Medulla oblongata (tissue), 1 donor: ENCODE data around the gene IL36G.

Source experiments
- DNase-seq: peaks from one replicate; pipeline ENCODE4 v3.0.0-alpha.2; 2015; ENCODE audit errors: extremely low spot score

Gene IL36G

DNA sequence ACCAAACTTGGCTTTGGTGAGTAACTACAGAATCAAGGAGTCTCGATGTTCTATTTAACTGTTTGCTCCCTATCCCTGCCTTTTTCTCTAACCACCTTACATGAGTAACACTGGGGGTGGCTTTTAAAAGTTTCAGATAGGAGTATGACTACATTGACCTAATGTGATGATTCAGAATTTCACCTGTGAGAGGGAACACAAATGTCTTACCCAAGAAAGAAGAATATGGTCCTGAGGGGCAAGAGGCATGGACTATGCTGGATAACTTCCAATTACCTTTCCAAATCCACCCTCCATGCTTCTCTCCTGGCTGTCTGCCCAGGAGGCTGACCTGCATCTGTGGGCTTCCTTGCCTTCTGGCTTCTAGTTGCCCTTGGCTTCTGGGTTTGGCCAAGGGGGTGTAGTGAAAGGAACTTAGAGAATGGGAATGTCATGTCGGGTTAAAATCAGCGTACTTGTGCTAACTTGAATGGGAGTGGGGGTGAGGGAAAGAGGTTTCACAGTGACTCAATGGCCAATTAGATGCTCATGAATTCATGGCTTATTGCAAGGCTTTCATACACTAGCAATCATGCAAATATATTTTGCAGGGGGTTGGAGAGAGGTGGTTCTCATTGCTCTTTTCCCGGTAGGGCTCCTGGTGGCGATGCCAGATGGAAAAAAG is 5.3 kb upstream of the IL36G start:
- DNase-seq = no peak

DNA sequence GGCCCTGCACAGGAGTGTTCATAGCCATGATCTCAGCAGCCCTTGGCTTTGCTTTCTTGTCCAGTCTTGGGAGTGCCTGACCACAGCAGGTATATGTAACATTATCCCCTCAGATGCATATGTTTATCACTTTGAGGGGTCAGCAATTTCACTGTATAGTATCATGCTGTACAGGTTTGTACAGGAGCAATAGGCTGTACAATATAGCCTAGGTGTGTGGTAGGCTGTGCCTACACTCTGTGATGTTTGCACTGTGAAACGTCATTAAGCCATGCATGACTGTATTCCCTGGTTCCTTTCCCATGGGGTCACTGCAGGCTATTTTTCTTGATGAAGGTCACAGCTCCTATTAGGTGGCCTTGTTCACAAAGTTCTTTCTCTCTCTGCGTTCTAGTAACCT is 4.7 kb upstream of the IL36G start:
- DNase-seq = no peak

DNA sequence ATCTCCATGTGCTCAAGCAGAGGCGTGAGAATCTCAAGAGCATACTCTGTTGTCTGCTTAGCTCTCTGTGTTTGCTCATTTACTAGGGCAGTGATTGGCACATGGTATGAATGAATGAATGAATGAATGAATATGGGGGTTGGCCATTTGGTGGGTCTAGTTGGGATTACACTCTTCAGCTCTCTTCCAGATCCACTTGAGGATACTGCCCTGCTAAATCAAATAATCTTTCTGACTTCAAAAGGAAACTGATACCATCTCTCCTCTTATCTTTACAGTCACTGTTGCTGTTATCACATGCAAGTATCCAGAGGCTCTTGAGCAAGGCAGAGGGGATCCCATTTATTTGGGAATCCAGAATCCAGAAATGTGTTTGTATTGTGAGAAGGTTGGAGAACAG is 1.9 kb downstream of the IL36G start:
- DNase-seq = no peak

DNA sequence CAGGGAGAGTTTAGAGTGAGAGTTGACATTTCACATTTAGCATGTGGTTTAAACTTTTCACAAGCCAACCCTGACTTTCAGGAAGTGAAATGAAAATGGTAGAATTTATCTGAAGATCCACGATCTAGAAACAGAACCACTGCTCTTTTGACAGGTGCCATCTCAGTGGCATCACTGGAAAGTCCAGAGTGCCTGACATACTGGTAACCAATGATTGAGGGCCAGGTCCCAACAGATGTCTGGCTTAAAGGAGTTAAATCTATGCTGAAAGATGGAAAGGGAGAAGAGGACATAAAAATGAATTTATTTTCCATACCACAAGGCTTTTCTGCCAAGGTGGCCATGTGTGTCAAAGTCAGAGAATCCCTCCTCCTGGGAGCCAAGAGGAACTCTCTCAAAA is 2.7 kb downstream of the IL36G start:
- no peak for DNase-seq

DNA sequence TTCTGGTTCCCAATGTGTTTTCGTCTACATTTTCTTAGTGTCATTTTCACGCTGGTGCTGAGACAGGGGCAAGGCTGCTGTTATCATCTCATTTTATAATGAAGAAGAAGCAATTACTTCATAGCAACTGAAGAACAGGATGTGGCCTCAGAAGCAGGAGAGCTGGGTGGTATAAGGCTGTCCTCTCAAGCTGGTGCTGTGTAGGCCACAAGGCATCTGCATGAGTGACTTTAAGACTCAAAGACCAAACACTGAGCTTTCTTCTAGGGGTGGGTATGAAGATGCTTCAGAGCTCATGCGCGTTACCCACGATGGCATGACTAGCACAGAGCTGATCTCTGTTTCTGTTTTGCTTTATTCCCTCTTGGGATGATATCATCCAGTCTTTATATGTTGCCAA is 7.3 kb downstream of the IL36G start:
- no peak for DNase-seq

DNA sequence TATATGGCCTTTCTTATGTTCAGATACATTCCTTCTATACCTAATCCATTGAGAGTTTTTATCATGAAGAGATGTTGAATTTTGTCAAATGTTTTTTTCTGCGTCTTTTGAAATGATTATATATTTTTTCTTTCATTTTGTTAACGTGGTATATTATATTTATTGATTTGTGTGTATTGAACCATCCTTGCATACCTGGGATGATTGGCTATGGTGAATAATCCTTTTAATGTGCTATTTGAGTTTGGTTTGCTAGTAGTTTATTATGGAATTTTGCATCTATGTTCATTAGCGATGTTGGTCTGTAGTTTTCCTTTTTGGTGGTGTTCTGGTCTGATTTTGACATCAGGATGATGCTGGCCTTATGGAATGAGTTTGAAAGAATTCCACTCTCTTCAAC is 11.8 kb downstream of the IL36G start:
- DNase-seq = no peak

DNA sequence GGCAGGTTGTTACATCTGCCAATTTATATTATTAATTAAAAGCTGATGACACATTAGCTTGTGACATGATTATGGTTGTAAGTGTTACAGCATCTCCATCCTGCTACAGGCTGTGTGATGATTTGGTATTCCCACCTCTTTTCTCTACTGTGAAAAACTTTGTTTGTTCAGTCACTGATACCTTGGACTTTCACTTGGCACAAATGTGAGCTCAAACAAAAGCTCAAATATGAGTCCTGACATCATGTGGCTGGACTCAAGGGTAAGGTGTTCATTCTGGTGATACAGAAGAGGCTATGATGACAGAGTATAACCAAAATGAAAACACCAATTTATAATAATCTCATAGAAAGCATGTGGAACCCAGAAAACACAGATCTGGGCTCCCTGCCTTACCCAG is 16.0 kb downstream of the IL36G start:
- DNase-seq = no peak

DNA sequence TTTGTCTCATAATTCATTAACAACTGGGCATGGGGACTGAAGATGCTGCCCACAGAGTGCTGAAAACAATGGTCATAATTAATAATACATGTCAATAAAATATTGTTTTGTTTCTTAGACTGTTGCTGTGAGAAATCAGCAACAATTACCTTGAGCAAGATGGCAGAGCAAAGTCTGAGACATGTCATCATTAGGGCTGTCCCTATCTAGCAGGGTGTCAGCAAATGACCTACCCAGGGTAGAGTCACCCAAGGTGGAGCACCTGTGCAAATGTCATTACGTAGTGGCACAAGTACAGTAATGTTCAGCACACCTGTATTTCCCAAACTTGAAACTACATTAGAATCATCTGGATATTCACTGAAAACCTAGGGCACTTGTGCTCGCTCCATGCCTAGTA is 16.8 kb downstream of the IL36G start:
- no peak for DNase-seq

DNA sequence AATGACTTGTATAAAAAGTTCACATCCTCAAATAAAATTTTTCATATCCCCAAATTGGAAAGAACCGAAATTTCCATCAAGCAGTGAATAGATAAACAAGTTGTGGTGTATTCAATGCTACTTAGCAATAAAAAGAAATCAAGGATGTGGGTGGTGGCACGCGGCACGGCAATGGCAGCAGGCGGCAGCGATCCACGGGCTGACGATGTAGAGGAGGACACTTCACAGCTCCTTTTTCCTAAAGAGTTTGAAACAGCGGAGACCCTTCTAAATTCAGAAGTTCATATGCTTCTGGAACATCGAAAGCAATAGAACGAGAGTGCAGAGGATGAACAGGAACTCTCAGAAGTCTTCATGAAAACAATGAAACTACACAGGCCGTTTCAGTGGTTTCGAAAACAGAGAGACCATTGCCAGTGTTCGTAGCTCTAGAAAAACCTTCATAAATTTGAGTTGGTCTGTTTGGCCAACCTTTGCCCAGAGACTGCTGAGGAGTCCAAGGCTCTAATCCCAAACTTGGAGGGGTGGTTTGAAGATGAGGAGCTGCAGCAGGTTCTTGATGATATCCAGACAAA is 17.6 kb downstream of the IL36G start:
- no peak for DNase-seq

DNA sequence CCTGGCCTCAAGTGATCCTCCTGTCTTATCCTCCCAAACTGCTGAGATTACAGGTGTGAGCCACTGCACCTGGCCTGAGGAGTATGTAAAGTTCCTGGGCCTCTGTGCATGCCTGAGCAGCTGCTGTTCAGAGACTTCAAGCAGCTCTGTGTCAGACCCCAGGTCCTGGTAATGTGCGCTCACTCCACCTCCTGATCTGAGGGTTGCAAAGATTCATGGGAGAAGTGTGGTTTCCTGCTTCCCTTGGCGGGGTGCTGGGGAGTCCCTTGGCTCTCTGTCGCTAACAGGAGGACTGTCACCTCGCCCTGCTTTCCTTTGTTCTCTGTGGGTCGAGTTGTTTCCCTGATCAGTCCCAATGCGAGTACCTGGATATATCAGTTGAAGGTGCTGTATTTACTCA is 18.8 kb downstream of the IL36G start:
- no peak for DNase-seq

DNA sequence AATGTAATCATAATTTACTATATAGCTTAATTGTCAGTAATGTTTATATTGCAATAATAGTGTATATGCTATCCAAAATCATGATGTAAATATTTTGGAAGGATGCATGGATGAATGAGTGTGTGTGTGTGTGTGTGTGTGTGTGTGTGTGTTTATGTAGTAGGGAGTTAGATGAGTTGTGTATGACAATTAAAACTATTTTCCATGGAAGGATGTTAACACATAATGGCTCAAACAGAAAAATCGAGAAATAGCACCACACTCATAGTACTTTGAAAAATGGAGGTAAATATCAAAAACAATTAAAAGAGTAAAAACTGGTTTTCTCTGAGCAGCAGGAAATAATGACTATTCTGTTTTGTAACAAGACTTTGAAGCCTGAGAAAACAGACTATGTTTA is 19.3 kb downstream of the IL36G start:
- no peak for DNase-seq

DNA sequence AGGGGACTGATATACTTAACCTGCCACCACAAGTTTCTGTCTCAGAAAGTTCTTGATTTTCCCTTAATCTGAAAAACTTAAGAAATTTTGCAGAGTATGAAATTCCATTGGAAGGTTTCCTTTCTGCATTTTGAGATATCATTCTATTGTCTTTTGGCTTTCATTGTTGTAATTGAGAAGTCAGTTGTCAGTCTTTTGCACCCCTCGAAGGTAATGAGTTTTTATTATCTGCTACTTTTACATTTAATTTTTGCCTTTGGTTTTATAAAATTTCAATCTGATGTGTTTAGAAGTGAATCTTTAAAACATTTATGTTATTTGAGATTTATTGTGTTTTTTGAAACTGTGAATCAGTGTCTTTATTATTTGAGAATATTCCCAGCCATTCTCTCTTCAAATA is 22.6 kb downstream of the IL36G start:
- no peak for DNase-seq

DNA sequence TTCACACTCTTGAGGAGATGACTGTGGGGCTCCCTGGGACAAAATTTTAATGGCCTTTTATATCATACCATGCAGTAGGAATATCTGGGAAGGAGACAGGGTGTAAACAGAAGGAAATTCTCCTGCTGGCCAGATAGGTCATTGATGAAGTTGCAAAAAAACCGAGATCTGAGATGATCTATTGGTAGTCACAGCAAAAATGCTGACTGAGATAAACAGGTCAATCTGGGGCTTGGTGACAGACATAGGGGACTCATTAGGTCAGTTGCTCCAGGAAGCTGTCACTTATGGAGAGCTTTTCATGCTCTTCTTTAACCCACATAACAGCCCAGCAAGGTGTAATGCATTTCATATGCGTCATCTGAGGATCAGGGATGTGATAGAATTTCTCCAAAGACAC is 24.9 kb downstream of the IL36G start:
- DNase-seq = no peak

DNA sequence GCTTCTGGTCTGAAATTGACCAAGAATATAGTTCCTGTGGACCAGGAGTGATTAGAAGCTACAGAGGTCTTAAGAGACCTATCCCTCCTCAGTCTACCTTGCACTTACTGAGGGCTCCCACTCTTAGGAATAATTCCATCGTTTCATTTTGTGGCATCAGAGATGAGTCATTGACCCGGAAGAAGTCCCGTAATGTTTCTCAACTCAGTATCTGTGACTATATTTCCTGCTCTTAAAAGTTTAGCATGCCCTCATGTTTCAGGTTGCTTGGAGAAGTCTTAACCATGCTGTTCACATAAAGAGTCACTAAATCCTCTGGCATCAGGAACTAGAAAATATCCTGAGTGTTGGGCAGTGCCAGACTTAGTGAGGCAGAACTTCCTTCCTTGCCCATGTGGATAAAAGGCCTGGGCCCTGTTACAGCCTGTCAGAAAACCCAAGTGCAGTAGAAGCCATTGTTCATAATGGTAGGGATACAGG is 27.3 kb downstream of the IL36G start, which contains the start of gene IL36A:
Gene IL36A, plus strand, starts transcription at position 430 of the 480 bp plus-strand sequence. CDS start 413 bp downstream, outside the sequence.
- DNase-seq = no peak

DNA sequence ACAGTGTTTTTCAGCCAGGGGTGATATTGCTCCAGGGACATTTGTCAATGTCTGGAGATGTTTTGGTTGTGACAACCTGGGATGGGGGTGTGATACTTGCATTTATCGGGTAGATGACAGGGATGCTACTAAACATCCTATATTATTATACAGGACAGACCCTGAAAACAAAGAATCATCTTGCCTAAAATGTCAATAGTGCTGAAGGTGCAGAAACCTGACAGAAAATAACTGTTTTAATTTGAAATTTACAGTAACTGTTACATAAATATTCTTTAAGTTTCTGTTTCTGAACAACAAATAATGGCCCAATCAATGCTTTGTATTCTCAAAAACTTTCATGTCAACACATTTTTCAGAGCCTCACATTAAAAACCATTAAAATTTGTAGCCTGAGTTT is 29.4 kb downstream of the IL36G start:
- DNase-seq = no peak

DNA sequence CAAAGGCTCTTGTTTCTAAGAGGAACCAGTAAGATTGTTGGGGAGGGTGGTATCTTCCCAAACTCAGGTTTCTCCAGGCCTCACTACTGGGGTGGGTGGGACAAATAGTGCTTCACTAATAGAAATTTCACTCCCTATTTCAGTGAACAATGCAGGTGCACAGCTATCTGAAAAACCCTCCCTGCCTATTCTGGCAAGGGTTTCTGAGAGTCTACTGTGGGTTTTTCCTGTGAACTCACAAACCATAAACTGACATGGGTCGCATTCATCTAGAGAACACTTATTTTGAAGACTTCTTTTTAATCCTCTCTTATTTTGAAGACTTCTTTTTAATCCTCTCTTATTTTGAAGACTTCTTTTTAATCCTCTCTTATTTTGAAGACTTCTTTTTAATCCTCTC is 31.8 kb downstream of the IL36G start:
- DNase-seq = no peak

DNA sequence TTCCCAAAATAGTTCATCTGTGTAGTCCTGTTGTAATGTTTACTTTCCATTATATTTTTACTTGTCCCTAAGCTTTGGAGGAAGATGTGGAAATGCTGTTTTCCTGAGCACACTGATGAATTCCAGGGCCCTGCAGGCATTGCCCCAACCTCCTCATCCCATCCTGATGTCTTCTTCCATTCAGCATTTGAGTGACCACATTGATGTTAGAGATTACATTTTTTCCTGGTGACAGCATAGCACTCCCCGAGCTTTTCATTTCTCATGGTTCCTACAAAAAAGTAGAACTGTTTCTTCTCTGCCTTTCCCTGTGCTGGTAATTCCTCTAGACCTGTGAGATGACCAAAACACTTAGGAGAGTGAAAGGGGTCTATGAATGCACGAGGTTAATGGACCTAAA is 32.3 kb downstream of the IL36G start:
- DNase-seq = no peak

DNA sequence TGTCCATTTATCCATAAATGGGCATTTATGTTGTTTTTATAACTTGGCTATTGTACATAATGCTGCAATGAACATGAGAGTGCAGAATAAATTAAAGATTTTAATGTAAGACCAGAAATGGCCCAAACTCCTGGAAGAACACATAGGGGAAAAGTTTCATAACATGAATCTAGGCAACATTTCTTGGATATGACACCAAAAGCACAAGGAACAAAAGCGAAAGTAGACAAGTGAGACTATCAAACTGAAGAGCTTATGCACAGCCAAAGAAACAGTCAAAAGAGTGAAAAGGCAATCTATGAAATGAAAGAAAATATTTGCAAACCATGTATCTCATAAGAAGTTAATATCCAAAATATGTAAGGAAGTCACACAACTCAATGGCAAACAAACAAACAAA is 33.3 kb downstream of the IL36G start:
- no peak for DNase-seq

DNA sequence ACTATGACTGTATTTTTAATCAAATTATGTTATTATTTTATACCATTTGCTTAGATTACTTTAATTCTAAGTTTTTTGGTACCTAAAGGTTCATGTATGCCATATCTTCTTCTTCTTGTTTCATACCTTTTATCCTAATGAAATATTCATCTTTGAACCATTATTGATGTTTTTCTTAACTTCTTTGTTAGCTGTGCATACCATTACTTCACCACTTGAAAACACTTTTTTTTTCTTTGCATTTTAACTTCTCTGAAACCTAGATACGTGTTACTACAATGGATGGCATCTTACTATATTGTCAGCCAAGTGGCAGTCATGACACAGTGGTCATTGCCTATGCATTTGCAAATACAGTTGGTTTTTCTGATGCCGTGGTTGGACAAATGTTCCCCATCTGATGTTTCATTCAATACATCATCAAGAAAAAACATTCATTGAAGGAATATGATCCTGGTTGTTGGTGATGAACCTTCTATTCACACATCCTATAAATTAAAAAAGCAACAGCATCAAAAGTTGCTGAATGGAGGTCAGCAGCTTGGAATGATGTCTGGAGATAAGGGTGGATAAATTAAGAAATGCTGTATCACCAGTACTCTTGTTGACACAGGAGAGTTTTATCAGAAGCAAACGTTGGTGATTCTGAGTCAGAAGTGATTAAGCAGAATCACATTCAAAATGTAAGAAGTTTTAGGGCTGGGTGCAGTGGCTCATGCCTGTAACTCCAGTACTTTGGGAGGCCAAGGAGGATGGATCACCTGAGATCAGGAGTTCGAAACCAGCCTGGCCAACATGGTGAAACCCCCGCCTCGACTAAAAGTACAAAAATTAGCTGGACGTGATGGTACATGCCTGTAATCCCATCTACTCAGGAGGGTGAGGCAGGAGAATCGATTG is 34.9 kb downstream of the IL36G start:
- DNase-seq = no peak

DNA sequence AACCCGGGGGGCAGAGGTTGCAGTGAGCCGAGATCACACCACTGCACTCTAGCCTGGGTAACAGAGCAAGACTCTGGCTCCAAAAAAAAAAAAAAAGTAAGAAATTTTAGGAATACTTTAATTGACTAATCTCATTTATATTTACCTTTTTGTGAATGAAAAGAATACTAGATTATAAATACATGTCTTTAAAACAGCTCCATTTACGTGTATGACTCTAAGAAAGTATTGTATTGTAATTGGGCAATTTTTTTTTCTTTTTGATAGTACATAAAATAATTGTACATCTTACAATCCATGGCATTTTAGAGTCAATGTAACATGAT is 35.5 kb downstream of the IL36G start:
- DNase-seq = no peak

DNA sequence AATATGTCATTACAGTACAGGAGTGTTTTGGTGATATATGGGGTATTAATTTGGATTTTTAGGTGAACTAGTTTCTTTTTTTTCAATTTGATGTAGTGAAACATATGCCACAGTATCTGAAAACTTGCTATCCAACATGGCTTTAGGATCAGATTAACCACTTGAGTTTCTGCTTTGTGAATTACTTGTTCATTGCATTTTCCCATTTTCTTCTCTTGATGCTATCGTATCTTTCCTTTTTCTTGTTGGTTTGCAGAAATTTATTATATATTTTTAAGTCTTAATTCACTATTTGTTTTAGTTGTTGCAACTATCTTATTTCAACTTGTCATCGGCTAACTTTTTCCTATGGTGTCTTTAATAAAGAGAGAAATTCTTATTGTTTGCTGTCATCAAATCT is 36.3 kb downstream of the IL36G start:
- DNase-seq = no peak

DNA sequence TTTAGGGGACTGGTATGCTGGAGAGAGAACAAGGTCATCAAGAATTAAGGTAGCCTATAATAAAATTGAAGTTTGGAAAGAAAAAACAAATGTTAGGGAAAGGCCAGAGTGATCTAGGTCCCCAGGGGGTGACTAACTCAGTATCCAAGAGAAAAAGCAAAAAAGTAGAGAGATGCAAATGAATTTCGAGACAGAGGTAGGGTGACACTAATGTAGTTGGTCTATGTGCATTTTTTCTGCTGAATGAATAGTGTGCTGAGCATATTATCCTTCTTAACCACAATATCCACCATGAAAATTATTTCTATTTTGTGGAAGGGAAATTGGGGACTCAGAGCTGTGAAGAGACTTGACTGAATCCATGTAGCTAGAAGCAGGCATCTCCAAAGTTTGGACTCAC is 37.2 kb downstream of the IL36G start:
- no peak for DNase-seq

DNA sequence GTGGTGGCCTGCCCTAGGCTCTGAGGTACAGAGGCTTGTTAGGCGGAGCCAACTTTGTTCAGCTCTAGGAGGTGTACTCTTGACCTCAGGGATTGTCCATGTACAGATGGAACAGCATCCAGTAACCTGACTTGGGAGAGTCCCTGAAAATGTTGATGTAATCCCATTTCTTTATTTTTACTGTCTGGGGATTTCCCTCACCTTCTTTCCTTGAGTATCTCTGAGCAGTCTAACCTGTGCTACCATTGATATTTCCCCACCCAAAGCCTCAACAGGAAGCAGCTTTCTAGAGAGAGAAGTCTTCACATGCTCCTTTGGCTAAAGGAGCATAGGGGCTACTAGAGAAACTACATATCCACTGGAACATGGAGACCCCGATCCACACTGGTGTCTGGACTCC is 37.8 kb downstream of the IL36G start:
- no peak for DNase-seq
